Stimulated activated CD4-positive, alpha-beta T cell treated with anti-CD3 and anti-CD28 coated beads, Interleukin-12 subunit alpha, Interleukin-12 subunit beta, amount 100 ng/mL, for 48 hours (primary cell): ENCODE data around the gene CEACAM3.

Experiments used
- DNase-seq, 3 donors: peaks; one replicate each; pipeline ENCODE4 v3.0.0-alpha.2; 2020; ENCODE audit warnings: low read depth in 2 of 3, low spot score in 1 of 3

The CEACAM3 gene

GRCh38 chr19:41844601-41845000 lies 48.2 kb downstream of the CEACAM3 start, which contains the start of gene LYPD4:
Gene LYPD4, minus strand, starts transcription at chr19:41844683. Its CDS starts 5,398 bp downstream, at chr19:41839285.
- no peak for DNase-seq

- no peak for DNase-seq
Observed at GRCh38 chr19:41845001-41845050, 48.4 kb downstream of the CEACAM3 start, which contains the start of gene DMRTC2. Gene DMRTC2, plus strand, starts transcription at chr19:41845042. Its CDS starts 2,387 bp downstream, at chr19:41847429.

GRCh38 chr19:41845051-41845590 lies 48.7 kb downstream of the CEACAM3 start:
- DNase-seq: no peak

GRCh38 chr19:41847351-41848105 lies 51.1 kb downstream of the CEACAM3 start:
- no peak for DNase-seq

- no peak for DNase-seq
Observed at GRCh38 chr19:41848666-41849065, 52.3 kb downstream of the CEACAM3 start.

GRCh38 chr19:41849067-41849466 lies 52.7 kb downstream of the CEACAM3 start:
- DNase-seq: no peak

GRCh38 chr19:41850381-41850780 lies 54.0 kb downstream of the CEACAM3 start:
- DNase-seq: no peak

- DNase-seq: no peak
Observed at GRCh38 chr19:41851456-41851855, 55.1 kb downstream of the CEACAM3 start.

- no peak for DNase-seq
Observed at GRCh38 chr19:41853344-41853743, 57.0 kb downstream of the CEACAM3 start.

- no peak for DNase-seq
Observed at GRCh38 chr19:41853768-41854167, 57.4 kb downstream of the CEACAM3 start.

- DNase-seq: no peak
Observed at GRCh38 chr19:41859213-41859617, 62.8 kb downstream of the CEACAM3 start.

GRCh38 chr19:41859618-41860418 lies 63.4 kb downstream of the CEACAM3 start, which contains the start of gene RPS19:
Gene RPS19, plus strand, starts transcription at chr19:41860255. Its CDS starts 520 bp downstream, at chr19:41860775.
- peak; percentile 96 to 98 (median 96) for DNase-seq

GRCh38 chr19:41860419-41861115 lies 64.2 kb downstream of the CEACAM3 start:
- DNase-seq: no peak
